ENCODE measurements around the gene PRR13. TPM values are rescaled to one million over a fixed set of nuclear protein-coding genes. Genes with fewer than 3 reads are reported as not detected.
A peak's percentile ranks its signal among the peaks of the same experiment; 100 is the strongest.

Gene PRR13
- total RNA-seq, 2 donors from 2014 or later, result 18.5 to 43.8 TPM

DNA sequence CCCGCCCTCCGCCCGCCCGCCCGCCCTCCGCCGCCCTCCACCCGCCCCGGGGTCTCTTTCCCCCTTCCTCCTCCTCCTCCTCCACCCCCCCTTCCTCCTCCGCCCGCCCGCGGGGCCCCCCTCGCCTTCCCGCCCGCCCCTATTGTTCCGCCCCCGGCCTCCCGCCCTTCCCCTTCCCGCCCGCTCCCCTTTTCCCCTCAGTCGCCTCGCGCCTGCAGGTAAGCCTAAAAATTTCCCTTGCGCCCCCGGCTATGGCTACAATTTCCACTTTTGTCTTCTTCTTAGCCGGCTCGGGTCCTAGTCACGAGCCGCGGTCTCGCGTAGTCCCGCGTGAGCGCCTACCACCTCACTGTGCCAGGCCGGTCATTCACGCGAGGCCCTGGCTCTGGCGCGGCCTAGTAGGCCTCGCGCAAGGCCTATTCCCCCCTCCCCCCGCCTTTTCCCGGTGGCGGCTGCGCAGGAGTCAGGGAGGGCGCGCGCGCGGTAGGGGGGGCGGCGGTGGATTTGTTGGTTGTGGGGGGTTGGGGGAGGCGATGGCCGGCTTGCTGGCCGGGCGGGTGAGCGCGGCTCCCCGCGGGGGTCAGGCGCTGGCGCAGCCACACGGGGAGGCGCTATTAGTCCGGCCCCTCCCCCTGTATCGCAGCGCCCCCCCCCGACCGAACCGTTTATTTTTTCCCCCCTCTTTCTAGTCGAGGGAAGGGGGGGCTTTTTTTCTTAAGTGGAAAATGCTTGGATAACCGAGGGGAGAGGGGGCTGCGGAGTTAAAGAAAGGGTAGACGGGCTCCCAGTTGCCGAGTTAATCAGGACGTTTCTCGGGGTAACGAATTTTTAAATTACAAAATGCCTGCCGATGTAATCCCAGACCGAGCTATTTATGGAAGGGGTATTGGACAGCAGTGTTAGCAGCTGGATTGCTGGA lies 10.9 kb downstream of the PRR13 start:
- Histone ChIP-seq H3K27me3 (no peaks in the 10 kb centered on the region), H3K4me3 (peak overlapping the region; percentile 64 to 88), H3K36me3 (replicated peaks in 1 of 2; ENCODE audit: insufficient read depth in 1 of 2, low read depth in 2 of 2) (peaks cover 10 to 28% of the 10 kb centered on the region in 2 donors), H3K4me1 (peaks cover 19% of the 10 kb centered on the region), H3K9me3 (no peaks in the 10 kb centered on the region), H3K27ac (peak overlapping the region; percentile 66 to 98 (median 95))
- WGBS, 2 donors, result 0% methylated on average over 12 to 47 of the region's 82 CpGs
- intact Hi-C loops (cut with DNase I), result no loop called here
- DNase-seq, result peak; percentile 87 to 93 (median 89)
- TF ChIP-seq, protein P1, sequence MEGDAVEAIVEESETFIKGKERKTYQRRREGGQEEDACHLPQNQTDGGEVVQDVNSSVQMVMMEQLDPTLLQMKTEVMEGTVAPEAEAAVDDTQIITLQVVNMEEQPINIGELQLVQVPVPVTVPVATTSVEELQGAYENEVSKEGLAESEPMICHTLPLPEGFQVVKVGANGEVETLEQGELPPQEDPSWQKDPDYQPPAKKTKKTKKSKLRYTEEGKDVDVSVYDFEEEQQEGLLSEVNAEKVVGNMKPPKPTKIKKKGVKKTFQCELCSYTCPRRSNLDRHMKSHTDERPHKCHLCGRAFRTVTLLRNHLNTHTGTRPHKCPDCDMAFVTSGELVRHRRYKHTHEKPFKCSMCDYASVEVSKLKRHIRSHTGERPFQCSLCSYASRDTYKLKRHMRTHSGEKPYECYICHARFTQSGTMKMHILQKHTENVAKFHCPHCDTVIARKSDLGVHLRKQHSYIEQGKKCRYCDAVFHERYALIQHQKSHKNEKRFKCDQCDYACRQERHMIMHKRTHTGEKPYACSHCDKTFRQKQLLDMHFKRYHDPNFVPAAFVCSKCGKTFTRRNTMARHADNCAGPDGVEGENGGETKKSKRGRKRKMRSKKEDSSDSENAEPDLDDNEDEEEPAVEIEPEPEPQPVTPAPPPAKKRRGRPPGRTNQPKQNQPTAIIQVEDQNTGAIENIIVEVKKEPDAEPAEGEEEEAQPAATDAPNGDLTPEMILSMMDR (IDR thresholded peaks at IDR 0.05), result peak in 1 of 7 experiments; percentile 18
- no peak for TF ChIP-seq POLR2A (IDR thresholded peaks at IDR 0.05)
- peak; percentile 68 for ATAC-seq

DNA sequence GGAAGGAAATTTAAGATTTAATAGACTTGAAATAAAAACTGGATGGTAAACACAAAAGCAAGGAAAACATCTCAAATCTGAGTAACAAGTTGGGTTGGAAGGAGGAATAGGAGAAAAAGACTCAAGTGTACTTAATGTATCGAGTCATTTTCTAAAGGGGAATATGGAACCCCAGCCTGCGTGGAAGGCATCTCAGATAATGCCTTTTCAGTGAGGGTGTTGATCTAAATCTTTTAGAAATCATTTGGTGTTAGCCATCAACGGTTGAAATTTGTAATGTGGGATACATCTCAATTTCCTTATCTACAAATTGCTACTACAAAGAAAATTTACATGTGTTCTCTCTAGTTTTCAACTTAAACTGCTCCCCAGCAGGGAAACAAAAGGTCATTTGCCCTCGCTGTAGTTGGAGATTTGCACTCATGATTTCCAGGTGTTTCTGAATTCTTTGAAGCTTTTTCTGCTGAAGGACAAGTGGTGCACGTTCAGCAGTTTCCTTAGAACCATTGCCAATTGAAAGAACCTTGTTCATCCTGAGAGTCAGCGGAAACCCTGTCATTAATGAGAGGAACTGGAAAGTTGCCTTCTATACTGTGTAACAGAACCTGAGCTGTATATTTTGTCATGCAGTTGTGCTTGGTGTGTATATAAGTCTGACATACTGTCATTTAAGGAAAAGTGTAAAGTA lies 12.6 kb downstream of the PRR13 start:
- WGBS, 2 donors, result 14 to 16% methylated on average over 6 of the region's 6 CpGs

DNA sequence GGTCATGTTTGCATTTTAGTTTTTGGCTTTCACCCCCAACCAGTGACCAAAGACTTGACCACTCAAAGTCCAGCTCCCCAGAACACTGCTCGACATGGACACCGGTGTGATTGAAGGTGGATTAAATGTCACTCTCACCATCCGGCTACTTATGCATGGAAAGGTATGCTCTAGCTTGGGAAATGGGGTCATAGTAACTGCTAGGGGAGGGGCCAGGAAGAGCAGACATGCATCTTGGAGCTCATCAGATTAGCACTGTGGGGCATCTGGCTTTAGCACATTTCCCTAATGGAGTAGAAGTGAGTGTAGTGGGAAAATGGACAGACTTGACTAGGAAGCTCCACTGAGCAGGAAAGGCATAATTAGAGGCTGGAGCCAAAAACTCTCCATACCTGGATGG lies 13.2 kb downstream of the PRR13 start:
- Histone ChIP-seq H3K9me3 (no peaks in the 10 kb centered on the region), H3K36me3 (replicated peaks in 1 of 2; ENCODE audit: insufficient read depth in 1 of 2, low read depth in 2 of 2) (peaks cover 20 to 45% of the 10 kb centered on the region in 2 donors), H3K27ac (no peak overlapping the region), H3K4me3 (no peak overlapping the region), H3K4me1 (peaks cover 19% of the 10 kb centered on the region), H3K27me3 (no peaks in the 10 kb centered on the region)
- TF ChIP-seq, protein P1 (IDR thresholded peaks at IDR 0.05), result no peak
- TF ChIP-seq POLR2A (IDR thresholded peaks at IDR 0.05), result no peak
- intact Hi-C loops (cut with DNase I), result no loop called here
- ATAC-seq (no peak), DNase-seq (no peak)
- WGBS, 2 donors, result 15 to 59% methylated on average over 3 of the region's 3 CpGs

More for the DNA sequence above, 12.6 kb downstream of the PRR13 start:
- Histone ChIP-seq H3K4me1 (peaks cover 19% of the 10 kb centered on the region), H3K36me3 (replicated peaks in 1 of 2; ENCODE audit: insufficient read depth in 1 of 2, low read depth in 2 of 2) (peaks cover 17 to 42% of the 10 kb centered on the region in 2 donors), H3K9me3 (no peaks in the 10 kb centered on the region), H3K27ac (no peak overlapping the region), H3K27me3 (no peaks in the 10 kb centered on the region), H3K4me3 (no peak overlapping the region)
- TF ChIP-seq, protein P1 (IDR thresholded peaks at IDR 0.05), result no peak
- no peak for TF ChIP-seq POLR2A (IDR thresholded peaks at IDR 0.05)
- ATAC-seq (no peak), DNase-seq (no peak)
- intact Hi-C loops (cut with DNase I), result no loop called here

DNA sequence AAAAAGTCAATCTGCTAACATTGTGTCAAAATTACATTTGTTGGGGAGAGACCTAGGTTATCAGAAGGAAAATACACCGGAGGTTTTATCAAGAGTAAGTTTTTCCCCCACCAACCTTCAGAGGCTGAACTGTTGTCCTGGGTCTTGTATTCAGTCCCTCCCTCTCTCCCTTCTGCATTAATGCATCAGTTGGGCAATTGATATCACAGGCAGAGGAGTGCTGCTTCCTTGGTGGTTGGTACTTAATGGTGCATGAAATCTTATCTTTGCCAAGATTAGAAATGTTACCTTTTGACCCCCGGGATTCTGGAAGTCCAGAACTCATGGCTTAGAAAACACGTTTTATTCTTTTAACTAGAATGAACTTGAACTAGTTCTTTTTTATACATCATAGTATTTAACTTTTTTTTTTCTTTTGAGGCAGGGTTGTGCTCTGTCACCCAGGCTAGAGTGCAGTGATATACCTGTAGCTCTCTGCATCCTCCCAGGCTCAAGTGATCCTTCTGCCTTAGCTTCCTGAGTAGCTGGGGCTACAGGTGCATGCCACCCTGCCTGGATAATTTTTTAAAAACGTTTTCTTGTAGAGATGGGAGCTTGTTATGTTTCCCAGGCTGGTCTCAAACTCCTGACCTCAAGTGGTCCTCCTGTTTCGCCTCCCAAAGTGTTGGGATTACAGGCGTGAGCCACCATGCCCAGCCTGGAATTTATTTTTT lies 15.3 kb downstream of the PRR13 start:
- ATAC-seq, result no peak
- no peaks in the 10 kb centered on the region for H3K27me3 ChIP-seq
- 49 to 52% methylated on average over 6 of the region's 6 CpGs for WGBS, 2 donors

More for the DNA sequence above, 15.3 kb downstream of the PRR13 start:
- Histone ChIP-seq H3K27ac (no peak overlapping the region), H3K4me3 (no peak overlapping the region), H3K9me3 (no peaks in the 10 kb centered on the region), H3K36me3 (replicated peaks in 1 of 2; ENCODE audit: insufficient read depth in 1 of 2, low read depth in 2 of 2) (peaks cover 39 to 62% of the 10 kb centered on the region in 2 donors), H3K4me1 (peaks cover 19% of the 10 kb centered on the region)
- DNase-seq, result no peak
- intact Hi-C loops (cut with DNase I), result no loop called here
- TF ChIP-seq, protein P1 (IDR thresholded peaks at IDR 0.05), result no peak
- no peak for TF ChIP-seq POLR2A (IDR thresholded peaks at IDR 0.05)

Data from body of pancreas (tissue), 4 donors.